Measurements from ENCODE around the gene NKIRAS1.
"Not testable (repeated sequence)": the region's sequence is repeated elsewhere in the genome, so short reads cannot be mapped to it uniquely, and the experiment has no call there.

NKIRAS1 gene

GRCh38 chr3:23913182-23913581 is 3.6 kb downstream of the NKIRAS1 start:
- no peak for DNase-seq (ENCODE audit: low read depth)
- TF ChIP-seq CTCF (IDR thresholded peaks at IDR 0.05; ENCODE audit: control insufficient read depth, insufficient read depth, low read depth, low read length, missing control alignments): no peak
- H3K4me3 ChIP-seq (ENCODE audit: control insufficient read depth, low read depth, low read length): no peak overlapping the region

DNA sequence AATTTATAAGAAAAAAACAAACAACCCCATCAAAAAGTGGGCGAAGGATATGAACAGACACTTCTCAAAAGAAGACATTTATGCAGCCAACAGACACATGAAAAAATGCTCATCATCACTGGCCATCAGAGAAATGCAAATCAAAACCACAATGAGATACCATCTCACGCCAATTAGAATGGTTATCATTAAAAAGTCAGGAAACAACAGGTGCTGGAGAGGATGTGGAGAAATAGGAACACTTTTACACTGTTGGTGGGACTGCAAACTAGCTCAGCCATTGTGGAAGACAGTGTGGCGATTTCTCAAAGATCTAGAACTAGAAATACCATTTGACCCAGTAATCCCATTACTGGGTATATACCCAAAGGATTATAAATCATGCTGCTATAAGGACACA is 4.5 kb downstream of the NKIRAS1 start:
- DNase-seq (ENCODE audit: low read depth); H3K4me3 ChIP-seq (ENCODE audit: control insufficient read depth, low read depth, low read length): not testable (repeated sequence)

DNA sequence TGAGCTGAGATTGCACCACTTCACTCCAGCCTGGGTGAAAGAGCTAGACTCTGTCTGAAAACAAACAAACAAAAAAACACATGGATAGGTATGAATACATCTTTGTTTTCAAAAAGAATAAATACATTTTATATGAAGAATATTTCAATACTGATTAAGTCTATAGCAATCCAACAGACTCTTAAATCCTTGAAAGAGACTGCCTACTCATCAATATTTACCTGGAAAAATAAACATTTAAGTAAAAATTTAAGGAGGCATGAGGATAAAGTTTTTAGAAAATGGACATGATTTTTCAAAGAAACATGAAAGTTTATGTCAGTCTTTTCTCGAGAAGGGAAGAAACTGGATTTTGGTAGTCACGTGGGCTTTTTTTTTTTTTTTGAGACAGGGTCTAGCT is 5.4 kb downstream of the NKIRAS1 start:
- no peak overlapping the region for H3K4me3 ChIP-seq (ENCODE audit: control insufficient read depth, low read depth, low read length)
- TF ChIP-seq CTCF (IDR thresholded peaks at IDR 0.05; ENCODE audit: control insufficient read depth, insufficient read depth, low read depth, low read length, missing control alignments): no peak
- no peak for DNase-seq (ENCODE audit: low read depth)

DNA sequence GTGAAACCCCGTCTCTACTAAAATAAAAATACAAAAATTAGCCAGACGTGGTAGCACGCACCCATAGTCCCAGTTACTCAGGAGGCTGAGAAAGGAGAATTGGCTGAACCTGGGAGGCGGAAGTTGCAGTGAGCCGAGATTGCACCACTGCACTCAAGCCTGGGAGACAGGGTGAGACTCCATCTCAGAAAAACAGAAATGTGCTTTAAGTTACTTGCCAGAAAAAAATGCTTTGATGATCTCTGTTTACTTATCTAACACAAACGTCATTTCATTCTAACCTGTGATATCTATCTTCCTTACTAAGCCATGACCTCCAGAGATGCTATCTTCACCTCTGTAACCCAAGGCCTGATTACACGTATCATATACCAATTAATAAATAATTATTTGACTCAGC is 7.4 kb downstream of the NKIRAS1 start:
- no peak for DNase-seq (ENCODE audit: low read depth)
- no peak for TF ChIP-seq CTCF (IDR thresholded peaks at IDR 0.05; ENCODE audit: control insufficient read depth, insufficient read depth, low read depth, low read length, missing control alignments)
- H3K4me3 ChIP-seq (ENCODE audit: control insufficient read depth, low read depth, low read length): no peak overlapping the region

- TF ChIP-seq CTCF (IDR thresholded peaks at IDR 0.05; ENCODE audit: control insufficient read depth, insufficient read depth, low read depth, low read length, missing control alignments): no peak
- no peak for DNase-seq (ENCODE audit: low read depth)
- H3K4me3 ChIP-seq (ENCODE audit: control insufficient read depth, low read depth, low read length): no peak overlapping the region
Observed at GRCh38 chr3:23904545-23904944, 12.2 kb downstream of the NKIRAS1 start.

DNA sequence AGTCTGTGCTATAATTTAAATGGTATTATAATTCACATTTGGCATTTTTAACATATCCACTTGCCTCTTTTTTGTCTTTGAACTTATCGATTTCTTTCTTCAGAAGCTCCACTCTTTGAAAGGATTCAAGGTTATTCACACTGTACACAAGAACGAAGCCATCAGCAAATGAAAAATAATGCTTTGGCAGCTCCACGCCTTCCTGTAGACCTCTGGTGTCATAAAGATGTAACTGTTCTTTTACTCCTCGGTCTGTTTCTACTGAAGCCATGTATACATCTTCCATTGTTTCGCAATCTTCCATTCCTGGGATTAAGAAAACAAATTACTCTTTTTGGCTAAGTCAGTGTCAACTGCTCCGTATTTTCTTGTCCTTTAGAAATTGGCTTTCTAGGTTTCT is 16.0 kb downstream of the NKIRAS1 start:
- no peak for TF ChIP-seq CTCF (IDR thresholded peaks at IDR 0.05; ENCODE audit: control insufficient read depth, insufficient read depth, low read depth, low read length, missing control alignments)
- no peak for DNase-seq (ENCODE audit: low read depth)
- H3K4me3 ChIP-seq (ENCODE audit: control insufficient read depth, low read depth, low read length): no peak overlapping the region

DNA sequence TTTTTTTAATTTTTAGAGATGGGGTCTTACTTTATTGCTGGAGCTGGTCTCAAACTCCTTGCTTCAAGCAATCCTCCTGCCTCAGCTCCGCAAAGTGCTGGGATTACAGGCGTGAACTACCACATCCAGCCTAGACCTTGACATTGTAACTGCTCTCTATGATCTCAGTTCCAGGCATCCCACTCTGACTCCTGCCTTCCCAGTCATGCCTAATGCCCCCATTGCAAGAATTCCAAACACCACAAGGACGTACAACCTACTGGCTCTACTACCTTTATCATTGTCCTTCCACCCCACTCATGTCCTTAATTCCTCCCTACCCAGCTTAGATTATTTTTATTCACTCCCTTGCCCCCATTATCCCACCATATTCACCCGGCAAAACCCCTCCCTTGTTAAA is 21.6 kb downstream of the NKIRAS1 start:
- no peak for TF ChIP-seq CTCF (IDR thresholded peaks at IDR 0.05; ENCODE audit: control insufficient read depth, insufficient read depth, low read depth, low read length, missing control alignments)
- no peak overlapping the region for H3K4me3 ChIP-seq (ENCODE audit: control insufficient read depth, low read depth, low read length)
- DNase-seq (ENCODE audit: low read depth): no peak
